Fibroblast of villous mesenchyme (primary cell): ENCODE results near the gene TAS2R42. TPM values are rescaled to one million over a fixed set of nuclear protein-coding genes. Genes with fewer than 3 reads are reported as not detected.

Experiments
- DNase-seq: peaks from one replicate; pipeline ENCODE4 v3.0.0-alpha.2; 2010; ENCODE audit warnings: low read depth
- H3K4me3 ChIP-seq: 2 replicates; pipeline ENCODE4 v1.5.1; 2011; ENCODE audit warnings: low read depth, mild to moderate bottlenecking, low read length
- CTCF ChIP-seq: IDR thresholded peaks from 2 replicates; pipeline ENCODE4 v1.5.1; 2012; ENCODE audit warnings: low read depth, mild to moderate bottlenecking, low read length; ENCODE audit not compliant: insufficient read depth
- total RNA-seq: library from RNA; depleted of rRNA; stranded (reverse); fragments of >200 nt; gene quantifications from 2 replicates; pipeline ENCODE4 v1.2.3, GENCODE V29; 2012

Gene TAS2R42
- not detected in 2 replicates for total RNA-seq

GRCh38 chr12:11186837-11187236 lies at the start of gene TAS2R42:
TSS of gene TAS2R42 (minus strand) at chr12:11186937. CDS start at chr12:11186937, 0 bp downstream.
- H3K4me3 ChIP-seq: no peak within 1 kb of the TSS
- no peak for DNase-seq
- no peak for TF ChIP-seq CTCF

- H3K4me3 ChIP-seq: no peak overlapping the region
- TF ChIP-seq CTCF: no peak
- DNase-seq: no peak
These were observed 46.8 kb upstream of the TAS2R42 start for GRCh38 chr12:11233532-11233931.

GRCh38 chr12:11228296-11228879 lies 41.7 kb upstream of the TAS2R42 start:
- no peak overlapping the region for H3K4me3 ChIP-seq
- peak; percentile 41 for DNase-seq
- peak; percentile 72 for TF ChIP-seq CTCF

GRCh38 chr12:11227373-11227772 lies 40.6 kb upstream of the TAS2R42 start:
- no peak for DNase-seq
- no peak overlapping the region for H3K4me3 ChIP-seq
- no peak for TF ChIP-seq CTCF

GRCh38 chr12:11209113-11209512 lies 22.4 kb upstream of the TAS2R42 start:
- no peak for TF ChIP-seq CTCF

GRCh38 chr12:11204173-11204572 lies 17.4 kb upstream of the TAS2R42 start:
- no peak overlapping the region for H3K4me3 ChIP-seq
- no peak for DNase-seq
- no peak for TF ChIP-seq CTCF

More at GRCh38 chr12:11209113-11209512, 22.4 kb upstream of the TAS2R42 start:
- no peak for DNase-seq
- H3K4me3 ChIP-seq: no peak overlapping the region

GRCh38 chr12:11202811-11203210 lies 16.1 kb upstream of the TAS2R42 start:
- TF ChIP-seq CTCF: no peak
- peak; percentile 25 for DNase-seq
- no peak overlapping the region for H3K4me3 ChIP-seq
